NB4 (cell line): ENCODE data around the gene TCF12.

Experiments
- DNase-seq: peaks from one replicate; pipeline ENCODE4 v3.0.0; 2010; ENCODE audit warnings: low read depth
- H3K4me3 ChIP-seq: one replicate; pipeline ENCODE4 v1.5.1; 2011; ENCODE audit warnings: mild to moderate bottlenecking, low read depth, low read length, moderate library complexity
- CTCF ChIP-seq: IDR thresholded peaks from one replicate; pipeline ENCODE4 v1.5.1; 2012; ENCODE audit warnings: low read depth, low read length
- MAX ChIP-seq: IDR thresholded peaks from 2 replicates; pipeline ENCODE4 v1.6.1; 2011; ENCODE audit warnings: low read depth, low read length
- MYC ChIP-seq: IDR thresholded peaks from 2 replicates; pipeline ENCODE4 v1.6.1; 2011; ENCODE audit warnings: low read depth, low read length
- POLR2A ChIP-seq: IDR thresholded peaks from 2 replicates; pipeline ENCODE4 v1.6.1; 2011; ENCODE audit warnings: mild to moderate bottlenecking; ENCODE audit not compliant: insufficient read length; ENCODE audit errors: extremely low read depth

TCF12 gene

GRCh38 chr15:57060799-57061198, 142.4 kb downstream of the TCF12 start:
- DNase-seq, result no peak
- H3K4me3 ChIP-seq, result no peak overlapping the region
- TF ChIP-seq MYC, result no peak
- TF ChIP-seq MAX, result no peak
- TF ChIP-seq CTCF, result no peak
- TF ChIP-seq POLR2A, result no peak

GRCh38 chr15:57061281-57061680, 142.8 kb downstream of the TCF12 start:
- TF ChIP-seq POLR2A (no peak), MAX (no peak), CTCF (no peak), MYC (no peak)
- no peak for DNase-seq
- no peak overlapping the region for H3K4me3 ChIP-seq

- no peak for DNase-seq
- TF ChIP-seq POLR2A (no peak), MYC (no peak), MAX (no peak), CTCF (no peak)
- H3K4me3 ChIP-seq, result no peak overlapping the region
These were observed 143.3 kb downstream of the TCF12 start for GRCh38 chr15:57061696-57062095.

- TF ChIP-seq MAX (no peak), POLR2A (no peak), MYC (no peak), CTCF (no peak)
- no peak overlapping the region for H3K4me3 ChIP-seq
- DNase-seq, result no peak
These were observed 145.6 kb downstream of the TCF12 start for GRCh38 chr15:57064033-57064432.

DNA sequence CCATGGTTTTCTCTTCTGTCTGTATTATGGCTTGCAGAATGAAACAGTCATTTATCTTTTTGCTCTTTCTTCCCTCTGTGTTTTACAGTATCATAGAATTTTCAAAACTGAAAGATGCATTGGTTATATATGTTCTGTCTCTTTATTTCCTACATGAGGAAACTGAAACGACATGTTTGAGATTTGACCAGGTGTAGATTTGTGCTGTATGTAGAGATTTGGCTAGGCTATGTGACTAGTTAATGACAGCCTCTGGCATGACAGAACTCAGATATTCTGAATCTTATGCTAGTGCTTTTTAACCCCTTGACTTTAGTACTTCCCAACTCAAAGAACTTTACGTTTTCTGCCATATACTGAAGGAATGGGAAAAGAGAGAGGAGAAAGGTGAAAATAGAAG, 151.0 kb downstream of the TCF12 start:
- no peak for DNase-seq
- no peak overlapping the region for H3K4me3 ChIP-seq
- TF ChIP-seq MAX, result no peak
- TF ChIP-seq POLR2A, result no peak
- TF ChIP-seq MYC, result no peak
- no peak for TF ChIP-seq CTCF

- DNase-seq, result no peak
- no peak overlapping the region for H3K4me3 ChIP-seq
- TF ChIP-seq MAX (no peak), MYC (no peak), POLR2A (no peak), CTCF (no peak)
These were observed 152.2 kb downstream of the TCF12 start for GRCh38 chr15:57070674-57071073.
